HL-60 (cell line): ENCODE measurements around the gene DISP3.

Experiments
- DNase-seq, 2 experiments: peaks; one replicate each; pipeline ENCODE4 v3.0.0-alpha.2; 2010 to 2020; ENCODE audit warnings: low read depth in 1 of 2, low spot score in 1 of 2
- H3K27ac ChIP-seq: fragments of 250-450 bp; sonication (Bioruptor Pico); replicated peaks from 2 replicates; pipeline ENCODE4 v1.5.1; 2020; ENCODE audit warnings: mild to moderate bottlenecking, moderate library complexity
- H3K27me3 ChIP-seq: fragments of 250-450 bp; sonication (Bioruptor Pico); 2 replicates; pipeline ENCODE4 v1.5.1; 2021; ENCODE audit warnings: mild to moderate bottlenecking, moderate library complexity; ENCODE audit not compliant: insufficient read depth, poor library complexity, severe bottlenecking
- H3K4me3 ChIP-seq: replicated peaks from 2 replicates; pipeline ENCODE4 v1.5.1; 2011; ENCODE audit warnings: mild to moderate bottlenecking, control low read depth, low read length; ENCODE audit not compliant: insufficient read depth
- GABPA ChIP-seq: IDR thresholded peaks from 2 replicates; pipeline ENCODE4 v1.6.1; 2012; ENCODE audit warnings: low read depth
- POLR2AphosphoS5 ChIP-seq: IDR thresholded peaks from 2 replicates; pipeline ENCODE4 v1.6.1; 2012; ENCODE audit warnings: low read depth
- SPI1 ChIP-seq: IDR thresholded peaks from 2 replicates; pipeline ENCODE4 v1.6.1; 2012; ENCODE audit warnings: low read depth, mild to moderate bottlenecking, borderline replicate concordance
- TF ChIP-seq, protein P1 (sequence below): IDR thresholded peaks from 2 replicates; pipeline ENCODE4 v1.6.1; 2012; ENCODE audit warnings: low read depth; ENCODE audit not compliant: insufficient replicate concordance
- TF ChIP-seq, protein P2 (sequence below): IDR thresholded peaks from one replicate; pipeline ENCODE4 v1.5.1; 2011; ENCODE audit warnings: low read length, control low read depth, inconsistent platforms; ENCODE audit not compliant: insufficient read depth

Gene DISP3

DNA sequence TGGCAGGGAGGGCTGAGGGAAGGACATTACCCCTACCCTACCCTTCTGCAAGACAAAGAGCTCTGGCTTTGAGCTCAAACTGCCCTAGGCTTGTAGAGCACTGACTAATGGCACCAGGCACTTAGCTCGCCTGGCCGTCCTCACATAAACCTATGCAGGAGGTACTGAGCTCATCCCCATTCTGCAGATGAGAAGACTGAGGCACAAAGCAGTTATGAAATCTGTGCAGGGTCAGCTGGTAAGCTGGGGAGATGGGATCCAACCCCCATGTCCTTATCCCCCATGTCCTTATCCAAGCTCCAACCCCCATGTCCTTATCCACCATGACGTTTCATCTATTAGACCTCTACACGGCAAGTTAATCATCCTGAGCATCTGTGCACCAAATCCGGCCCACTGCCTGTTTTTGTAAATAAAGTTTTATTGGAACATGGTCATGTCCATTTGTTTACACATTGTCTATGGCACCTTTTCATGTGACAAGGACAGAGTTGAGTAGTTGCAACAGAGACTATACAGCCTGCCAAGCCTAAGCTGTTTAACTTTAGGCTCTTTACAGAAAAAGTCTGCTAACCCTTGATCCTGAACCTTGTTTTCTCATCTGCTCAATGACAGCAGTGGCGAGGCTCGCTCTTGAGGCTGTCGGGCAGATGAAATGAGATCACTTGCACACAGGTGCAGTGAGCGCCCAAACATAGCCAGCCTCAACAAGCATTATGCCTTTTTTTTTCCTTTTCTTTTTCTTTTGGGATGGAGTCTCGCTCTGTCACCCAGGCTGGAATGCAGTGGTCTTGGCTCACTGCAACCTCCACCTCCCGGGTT lies 88.5 kb downstream of the DISP3 start:
- Histone ChIP-seq H3K27me3 (no peaks in the 10 kb centered on the region), H3K27ac (no peak overlapping the region), H3K4me3 (no peak overlapping the region)
- TF ChIP-seq SPI1 (no peak), POLR2AphosphoS5 (no peak), GABPA (no peak)
- TF ChIP-seq, protein P1, sequence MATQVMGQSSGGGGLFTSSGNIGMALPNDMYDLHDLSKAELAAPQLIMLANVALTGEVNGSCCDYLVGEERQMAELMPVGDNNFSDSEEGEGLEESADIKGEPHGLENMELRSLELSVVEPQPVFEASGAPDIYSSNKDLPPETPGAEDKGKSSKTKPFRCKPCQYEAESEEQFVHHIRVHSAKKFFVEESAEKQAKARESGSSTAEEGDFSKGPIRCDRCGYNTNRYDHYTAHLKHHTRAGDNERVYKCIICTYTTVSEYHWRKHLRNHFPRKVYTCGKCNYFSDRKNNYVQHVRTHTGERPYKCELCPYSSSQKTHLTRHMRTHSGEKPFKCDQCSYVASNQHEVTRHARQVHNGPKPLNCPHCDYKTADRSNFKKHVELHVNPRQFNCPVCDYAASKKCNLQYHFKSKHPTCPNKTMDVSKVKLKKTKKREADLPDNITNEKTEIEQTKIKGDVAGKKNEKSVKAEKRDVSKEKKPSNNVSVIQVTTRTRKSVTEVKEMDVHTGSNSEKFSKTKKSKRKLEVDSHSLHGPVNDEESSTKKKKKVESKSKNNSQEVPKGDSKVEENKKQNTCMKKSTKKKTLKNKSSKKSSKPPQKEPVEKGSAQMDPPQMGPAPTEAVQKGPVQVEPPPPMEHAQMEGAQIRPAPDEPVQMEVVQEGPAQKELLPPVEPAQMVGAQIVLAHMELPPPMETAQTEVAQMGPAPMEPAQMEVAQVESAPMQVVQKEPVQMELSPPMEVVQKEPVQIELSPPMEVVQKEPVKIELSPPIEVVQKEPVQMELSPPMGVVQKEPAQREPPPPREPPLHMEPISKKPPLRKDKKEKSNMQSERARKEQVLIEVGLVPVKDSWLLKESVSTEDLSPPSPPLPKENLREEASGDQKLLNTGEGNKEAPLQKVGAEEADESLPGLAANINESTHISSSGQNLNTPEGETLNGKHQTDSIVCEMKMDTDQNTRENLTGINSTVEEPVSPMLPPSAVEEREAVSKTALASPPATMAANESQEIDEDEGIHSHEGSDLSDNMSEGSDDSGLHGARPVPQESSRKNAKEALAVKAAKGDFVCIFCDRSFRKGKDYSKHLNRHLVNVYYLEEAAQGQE, result no peak
- TF ChIP-seq, protein P2, sequence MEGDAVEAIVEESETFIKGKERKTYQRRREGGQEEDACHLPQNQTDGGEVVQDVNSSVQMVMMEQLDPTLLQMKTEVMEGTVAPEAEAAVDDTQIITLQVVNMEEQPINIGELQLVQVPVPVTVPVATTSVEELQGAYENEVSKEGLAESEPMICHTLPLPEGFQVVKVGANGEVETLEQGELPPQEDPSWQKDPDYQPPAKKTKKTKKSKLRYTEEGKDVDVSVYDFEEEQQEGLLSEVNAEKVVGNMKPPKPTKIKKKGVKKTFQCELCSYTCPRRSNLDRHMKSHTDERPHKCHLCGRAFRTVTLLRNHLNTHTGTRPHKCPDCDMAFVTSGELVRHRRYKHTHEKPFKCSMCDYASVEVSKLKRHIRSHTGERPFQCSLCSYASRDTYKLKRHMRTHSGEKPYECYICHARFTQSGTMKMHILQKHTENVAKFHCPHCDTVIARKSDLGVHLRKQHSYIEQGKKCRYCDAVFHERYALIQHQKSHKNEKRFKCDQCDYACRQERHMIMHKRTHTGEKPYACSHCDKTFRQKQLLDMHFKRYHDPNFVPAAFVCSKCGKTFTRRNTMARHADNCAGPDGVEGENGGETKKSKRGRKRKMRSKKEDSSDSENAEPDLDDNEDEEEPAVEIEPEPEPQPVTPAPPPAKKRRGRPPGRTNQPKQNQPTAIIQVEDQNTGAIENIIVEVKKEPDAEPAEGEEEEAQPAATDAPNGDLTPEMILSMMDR, result no peak
- no peak for DNase-seq

DNA sequence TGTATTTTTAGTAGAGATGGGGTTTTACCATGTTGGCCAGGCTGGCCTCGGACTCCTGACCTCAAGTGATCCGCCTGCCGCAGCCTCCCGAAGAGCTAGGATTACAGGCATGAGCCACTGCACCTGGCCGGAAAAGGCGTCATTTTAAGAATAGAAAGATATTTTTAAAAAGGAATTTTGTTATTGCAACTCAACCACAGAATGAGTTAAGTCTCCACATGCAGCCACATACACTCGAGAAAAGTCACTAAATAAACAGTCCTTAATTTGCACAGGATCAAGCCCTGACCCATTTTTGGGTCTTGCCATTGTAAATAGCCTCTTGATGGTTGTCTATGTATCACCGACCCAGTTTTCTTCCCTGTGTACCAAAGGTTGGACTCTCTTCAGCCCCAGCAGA lies 89.7 kb downstream of the DISP3 start:
- TF ChIP-seq SPI1 (no peak), GABPA (no peak), POLR2AphosphoS5 (no peak)
- TF ChIP-seq, protein P2, result no peak
- TF ChIP-seq, protein P1, result no peak
- DNase-seq, result no peak
- Histone ChIP-seq H3K27ac (no peak overlapping the region), H3K27me3 (no peaks in the 10 kb centered on the region), H3K4me3 (no peak overlapping the region)

DNA sequence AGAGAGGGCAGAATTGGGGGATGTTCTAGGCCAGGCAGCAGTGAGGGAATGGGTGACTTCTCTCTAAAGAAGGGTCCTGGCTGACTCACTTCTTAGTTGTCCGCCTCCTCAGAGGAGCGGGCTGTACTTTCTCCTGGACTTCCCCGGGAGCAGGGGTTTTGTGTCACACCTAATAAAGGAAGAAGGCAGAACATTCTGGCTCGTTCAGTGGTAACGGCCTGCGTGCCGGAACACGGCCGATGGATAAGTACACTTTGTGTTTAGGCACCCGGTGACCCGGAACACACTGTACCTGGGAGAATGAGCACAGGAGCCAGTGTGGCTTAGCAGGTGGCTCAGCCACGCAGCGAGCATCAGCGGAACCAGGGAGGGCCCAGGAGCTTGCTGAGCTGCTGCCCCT lies 90.6 kb downstream of the DISP3 start:
- Histone ChIP-seq H3K27me3 (no peaks in the 10 kb centered on the region), H3K4me3 (no peak overlapping the region), H3K27ac (no peak overlapping the region)
- TF ChIP-seq, protein P1, result no peak
- TF ChIP-seq, protein P2, result no peak
- TF ChIP-seq POLR2AphosphoS5 (no peak), GABPA (no peak), SPI1 (no peak)
- DNase-seq, result no peak
